ENCODE results near the gene MARCHF11.

MARCHF11 gene

DNA sequence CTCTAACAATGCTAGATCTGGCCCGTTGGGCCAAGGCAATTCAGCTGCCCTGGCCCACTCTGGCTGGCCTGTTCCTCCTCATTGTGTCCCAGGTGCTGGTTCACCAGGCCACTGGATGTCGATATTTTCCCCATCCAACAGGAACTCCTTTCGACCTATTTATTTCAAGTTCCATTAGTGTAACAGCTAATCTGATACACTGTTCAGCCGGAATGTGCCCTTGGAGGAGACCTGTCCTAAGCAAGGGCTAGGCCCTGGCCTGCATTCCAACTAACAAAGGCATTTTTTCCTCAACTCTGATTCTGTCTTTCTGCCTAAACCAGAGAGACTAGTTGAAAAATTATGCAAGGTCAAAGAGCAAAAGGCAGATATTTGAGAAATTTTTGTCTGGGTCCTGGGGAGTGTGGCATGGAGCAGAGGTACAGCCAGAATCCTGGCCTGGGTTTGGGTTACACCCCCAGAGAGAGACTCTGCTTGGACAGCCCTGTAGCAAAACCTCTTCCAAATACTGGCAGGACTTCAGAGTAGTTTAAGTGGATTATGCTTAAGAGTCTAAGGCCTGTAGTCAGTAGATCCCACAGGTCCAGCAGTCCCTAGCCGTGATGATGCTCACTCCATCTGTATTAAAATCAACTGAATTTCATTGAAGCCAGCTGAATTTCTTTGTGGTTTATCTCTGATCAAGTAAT lies 36.1 kb downstream of the MARCHF11 start:
- no peak for DNase-seq (ENCODE audit: low read depth, low spot score)
- H3K36me3 ChIP-seq (ENCODE audit: insufficient read depth, insufficient read length, low read length) = no peaks in the 10 kb centered on the region
- TF ChIP-seq ZNF274 (IDR thresholded peaks at IDR 0.05; ENCODE audit: low read depth, low read length) (no peak), SUZ12 (IDR thresholded peaks at IDR 0.05; ENCODE audit: extremely low read depth, insufficient read depth, insufficient read length) (no peak), YY1 (IDR thresholded peaks at IDR 0.05; ENCODE audit: insufficient read depth, insufficient read length) (no peak)
- H3K9ac ChIP-seq (ENCODE audit: insufficient read length, low read depth) = no peak overlapping the region
- no peak overlapping the region for H3K4me3 ChIP-seq (ENCODE audit: insufficient read length, low read depth)
- peaks cover 12% of the 10 kb centered on the region for H3K9me3 ChIP-seq (ENCODE audit: insufficient read depth, low read length)
- no peaks in the 10 kb centered on the region for H3K27me3 ChIP-seq (ENCODE audit: insufficient read depth, insufficient read length)
- H3K4me1 ChIP-seq (ENCODE audit: insufficient read depth, insufficient read length) = no peaks in the 10 kb centered on the region

GRCh38 chr5:16140944-16141343 lies 38.6 kb downstream of the MARCHF11 start:
- no peak overlapping the region for H3K4me3 ChIP-seq (ENCODE audit: insufficient read length, low read depth)
- no peak for DNase-seq (ENCODE audit: low read depth, low spot score)

GRCh38 chr5:16140417-16140816 lies 39.2 kb downstream of the MARCHF11 start:
- TF ChIP-seq SUZ12 (IDR thresholded peaks at IDR 0.05; ENCODE audit: extremely low read depth, insufficient read depth, insufficient read length) = no peak
- no peak for TF ChIP-seq ZNF274 (IDR thresholded peaks at IDR 0.05; ENCODE audit: low read depth, low read length)
- TF ChIP-seq YY1 (IDR thresholded peaks at IDR 0.05; ENCODE audit: insufficient read depth, insufficient read length) = no peak
- no peaks in the 10 kb centered on the region for H3K4me1 ChIP-seq (ENCODE audit: insufficient read depth, insufficient read length)
- H3K9me3 ChIP-seq (ENCODE audit: insufficient read depth, low read length) = peaks cover 23% of the 10 kb centered on the region
- no peak overlapping the region for H3K4me3 ChIP-seq (ENCODE audit: insufficient read length, low read depth)
- no peak overlapping the region for H3K9ac ChIP-seq (ENCODE audit: insufficient read length, low read depth)
- no peak for DNase-seq (ENCODE audit: low read depth, low spot score)
- no peaks in the 10 kb centered on the region for H3K27me3 ChIP-seq (ENCODE audit: insufficient read depth, insufficient read length)
- H3K36me3 ChIP-seq (ENCODE audit: insufficient read depth, insufficient read length, low read length) = no peaks in the 10 kb centered on the region

More at GRCh38 chr5:16140944-16141343, 38.6 kb downstream of the MARCHF11 start:
- H3K4me1 ChIP-seq (ENCODE audit: insufficient read depth, insufficient read length) = no peaks in the 10 kb centered on the region
- H3K9me3 ChIP-seq (ENCODE audit: insufficient read depth, low read length) = peaks cover 23% of the 10 kb centered on the region
- H3K9ac ChIP-seq (ENCODE audit: insufficient read length, low read depth) = no peak overlapping the region
- H3K27me3 ChIP-seq (ENCODE audit: insufficient read depth, insufficient read length) = no peaks in the 10 kb centered on the region
- TF ChIP-seq SUZ12 (IDR thresholded peaks at IDR 0.05; ENCODE audit: extremely low read depth, insufficient read depth, insufficient read length) (no peak), YY1 (IDR thresholded peaks at IDR 0.05; ENCODE audit: insufficient read depth, insufficient read length) (no peak), ZNF274 (IDR thresholded peaks at IDR 0.05; ENCODE audit: low read depth, low read length) (no peak)
- H3K36me3 ChIP-seq (ENCODE audit: insufficient read depth, insufficient read length, low read length) = no peaks in the 10 kb centered on the region

- Histone ChIP-seq H3K4me1 (ENCODE audit: insufficient read depth, insufficient read length) (no peaks in the 10 kb centered on the region), H3K9ac (ENCODE audit: insufficient read length, low read depth) (no peak overlapping the region), H3K4me3 (ENCODE audit: insufficient read length, low read depth) (no peak overlapping the region), H3K9me3 (ENCODE audit: insufficient read depth, low read length) (peaks cover 23% of the 10 kb centered on the region), H3K27me3 (ENCODE audit: insufficient read depth, insufficient read length) (no peaks in the 10 kb centered on the region), H3K36me3 (ENCODE audit: insufficient read depth, insufficient read length, low read length) (no peaks in the 10 kb centered on the region)
- TF ChIP-seq YY1 (IDR thresholded peaks at IDR 0.05; ENCODE audit: insufficient read depth, insufficient read length) (no peak), SUZ12 (IDR thresholded peaks at IDR 0.05; ENCODE audit: extremely low read depth, insufficient read depth, insufficient read length) (no peak), ZNF274 (IDR thresholded peaks at IDR 0.05; ENCODE audit: low read depth, low read length) (no peak)
- no peak for DNase-seq (ENCODE audit: low read depth, low spot score)
Measured at GRCh38 chr5:16137177-16137576, 42.4 kb downstream of the MARCHF11 start.

DNA sequence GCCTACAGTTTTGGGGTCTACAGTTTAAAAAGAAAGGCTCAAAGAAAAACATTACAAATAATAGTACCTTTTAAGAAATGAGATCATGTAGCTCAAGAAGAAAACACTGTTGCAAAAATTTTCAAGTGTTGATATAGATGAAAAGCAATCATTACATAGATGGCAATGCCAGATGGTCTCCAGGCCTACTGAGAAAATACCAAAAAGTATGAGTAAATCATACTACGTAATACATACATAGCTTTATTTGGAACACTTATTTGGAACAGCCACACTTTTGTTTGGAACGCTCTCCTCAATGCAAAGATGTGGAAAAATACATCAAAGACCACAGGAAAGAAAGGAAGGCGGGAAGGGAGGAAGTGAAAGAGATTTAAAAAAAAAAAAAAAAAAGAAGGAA lies 44.1 kb downstream of the MARCHF11 start:
- no peak for DNase-seq (ENCODE audit: low read depth, low spot score)
- no peaks in the 10 kb centered on the region for H3K27me3 ChIP-seq (ENCODE audit: insufficient read depth, insufficient read length)
- H3K4me1 ChIP-seq (ENCODE audit: insufficient read depth, insufficient read length) = no peaks in the 10 kb centered on the region
- no peaks in the 10 kb centered on the region for H3K36me3 ChIP-seq (ENCODE audit: insufficient read depth, insufficient read length, low read length)
- H3K9me3 ChIP-seq (ENCODE audit: insufficient read depth, low read length) = peaks cover 23% of the 10 kb centered on the region
- TF ChIP-seq ZNF274 (IDR thresholded peaks at IDR 0.05; ENCODE audit: low read depth, low read length) (no peak), YY1 (IDR thresholded peaks at IDR 0.05; ENCODE audit: insufficient read depth, insufficient read length) (no peak), SUZ12 (IDR thresholded peaks at IDR 0.05; ENCODE audit: extremely low read depth, insufficient read depth, insufficient read length) (no peak)
- no peak overlapping the region for H3K4me3 ChIP-seq (ENCODE audit: insufficient read length, low read depth)
- no peak overlapping the region for H3K9ac ChIP-seq (ENCODE audit: insufficient read length, low read depth)

GRCh38 chr5:16135003-16135402 lies 44.6 kb downstream of the MARCHF11 start:
- DNase-seq (ENCODE audit: low read depth, low spot score) = no peak
- Histone ChIP-seq H3K4me1 (ENCODE audit: insufficient read depth, insufficient read length) (no peaks in the 10 kb centered on the region), H3K4me3 (ENCODE audit: insufficient read length, low read depth) (no peak overlapping the region), H3K9ac (ENCODE audit: insufficient read length, low read depth) (no peak overlapping the region), H3K27me3 (ENCODE audit: insufficient read depth, insufficient read length) (no peaks in the 10 kb centered on the region), H3K36me3 (ENCODE audit: insufficient read depth, insufficient read length, low read length) (no peaks in the 10 kb centered on the region), H3K9me3 (ENCODE audit: insufficient read depth, low read length) (peaks cover 23% of the 10 kb centered on the region)
- TF ChIP-seq YY1 (IDR thresholded peaks at IDR 0.05; ENCODE audit: insufficient read depth, insufficient read length) (no peak), ZNF274 (IDR thresholded peaks at IDR 0.05; ENCODE audit: low read depth, low read length) (no peak), SUZ12 (IDR thresholded peaks at IDR 0.05; ENCODE audit: extremely low read depth, insufficient read depth, insufficient read length) (no peak)

GRCh38 chr5:16134204-16134603 lies 45.4 kb downstream of the MARCHF11 start:
- TF ChIP-seq ZNF274 (IDR thresholded peaks at IDR 0.05; ENCODE audit: low read depth, low read length) = no peak
- no peak for TF ChIP-seq SUZ12 (IDR thresholded peaks at IDR 0.05; ENCODE audit: extremely low read depth, insufficient read depth, insufficient read length)
- no peak for TF ChIP-seq YY1 (IDR thresholded peaks at IDR 0.05; ENCODE audit: insufficient read depth, insufficient read length)
- H3K36me3 ChIP-seq (ENCODE audit: insufficient read depth, insufficient read length, low read length) = no peaks in the 10 kb centered on the region
- H3K4me1 ChIP-seq (ENCODE audit: insufficient read depth, insufficient read length) = no peaks in the 10 kb centered on the region
- H3K27me3 ChIP-seq (ENCODE audit: insufficient read depth, insufficient read length) = no peaks in the 10 kb centered on the region
- H3K9me3 ChIP-seq (ENCODE audit: insufficient read depth, low read length) = peaks cover 18% of the 10 kb centered on the region
- no peak for DNase-seq (ENCODE audit: low read depth, low spot score)
- H3K9ac ChIP-seq (ENCODE audit: insufficient read length, low read depth) = no peak overlapping the region
- H3K4me3 ChIP-seq (ENCODE audit: insufficient read length, low read depth) = no peak overlapping the region
